Upper lobe of left lung (tissue), 6 donors: ENCODE results near the gene FRMD5. TPM values are rescaled to one million over a fixed set of nuclear protein-coding genes. Genes with fewer than 3 reads are reported as not detected.
A peak's percentile ranks its signal among the peaks of the same experiment; 100 is the strongest.

ENCODE experiments used
- ATAC-seq, 2 donors: fragments of 200-7000 bp; cut with Tn5 transposase; one replicate each; pipeline ENCODE4 v1.9.1; 2022; ENCODE audit warnings: mild to moderate bottlenecking in 2 of 2, moderate library complexity in 2 of 2; ENCODE audit not compliant: low FRiP score in 2 of 2
- DNase-seq, 2 donors: peaks; one replicate each; pipeline ENCODE4 v3.0.0-alpha.2; 2019 to 2020
- H3K27ac ChIP-seq, 4 donors: fragments of 200-600 bp; sonication (generic); one replicate each; pipeline ENCODE4 v1.5.1; 2016 to 2019
- H3K27me3 ChIP-seq, 4 donors: fragments of 200-600 bp; sonication (generic); one replicate each; pipeline ENCODE4 v1.5.1; 2017 to 2019
- H3K36me3 ChIP-seq, 4 donors: fragments of 200-600 bp; sonication (generic); one replicate each; pipeline ENCODE4 v1.5.1; 2016 to 2019
- H3K4me1 ChIP-seq, 4 donors: fragments of 200-600 bp; sonication (generic); one replicate each; pipeline ENCODE4 v1.5.1; 2018 to 2019
- H3K4me3 ChIP-seq, 4 donors: fragments of 200-600 bp; sonication (generic); one replicate each; pipeline ENCODE4 v1.5.1; 2017 to 2019; ENCODE audit warnings: mild to moderate bottlenecking in 2 of 4, moderate library complexity in 1 of 4
- H3K9me3 ChIP-seq, 4 donors: fragments of 200-600 bp; sonication (generic); one replicate each; pipeline ENCODE4 v1.5.1; 2018 to 2019
- EP300 ChIP-seq, 4 donors: sonication (generic); formaldehyde crosslinking; IDR thresholded peaks; one replicate each; pipeline ENCODE4 v1.5.1; 2017; ENCODE audit warnings: antibody characterized with exemption in 4 of 4, control low read depth in 2 of 4
- POLR2A ChIP-seq, 4 donors: fragments of 450-650 bp; IDR thresholded peaks; one replicate each; pipeline ENCODE4 v1.5.1; 2016 to 2017; ENCODE audit warnings: antibody characterized with exemption in 4 of 4, mild to moderate bottlenecking in 2 of 4
- POLR2AphosphoS5 ChIP-seq, 2 donors: sonication (generic); formaldehyde crosslinking; IDR thresholded peaks; one replicate each; pipeline ENCODE4 v1.5.1; 2017; ENCODE audit warnings: antibody characterized with exemption in 2 of 2
- WGBS, 2 donors: methylation state at CpG; one replicate each; pipeline ENCODE4 v1.1.5; 2017 to 2018; 5-methylcytosine and 5-hydroxymethylcytosine counted together
- total RNA-seq, 6 donors: library from RNA; depleted of rRNA in 4 of 6; stranded (reverse); fragments of >200 nt in 4 of 6; gene quantifications; one replicate each; pipeline versions ENCODE4 v1.1.0 to v1.2.1, GENCODE V29; 2016 to 2021
- TF ChIP-seq, protein P1 (sequence below), 6 experiments: fragments of 450-650 bp in 4 of 6; fragments of 200-600 bp in 2 of 6; sonication (generic) in 2 of 6; IDR thresholded peaks; one replicate each; pipeline ENCODE4 v1.5.1; 2016 to 2019; ENCODE audit warnings: antibody characterized with exemption in 6 of 6
- donor health status: DM: no; HTN: no; CAD: no; lungs with moderate emphysema.
- donor health status: DM: no; HTN: yes; CAD: no; lungs with severe emphysema.

Gene FRMD5
- total RNA-seq, 6 donors from 2014 or later = 0.15 to 1.3 (median 0.99) TPM; not detected in 2

DNA sequence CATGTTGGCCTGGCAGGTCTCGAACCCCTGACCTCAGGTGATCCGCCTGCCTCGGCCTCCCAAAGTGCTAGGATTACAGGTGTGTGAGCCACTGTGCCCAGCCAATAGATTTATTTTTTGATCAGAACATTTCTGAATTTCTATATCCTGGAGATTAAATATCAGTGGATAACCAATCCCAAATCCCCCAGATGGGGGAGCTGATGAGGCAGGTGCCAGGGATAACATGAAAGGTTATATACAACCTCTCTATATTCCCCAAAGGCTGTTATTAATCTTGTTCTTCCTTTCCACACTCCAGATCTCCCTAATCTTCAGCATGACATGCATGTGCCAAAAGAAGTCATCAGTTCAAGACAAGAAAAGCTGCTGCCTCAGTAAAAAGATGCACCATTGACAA is 256.0 kb downstream of the FRMD5 start:
- DNase-seq (no peak), ATAC-seq (no peak)
- 78 to 83% methylated on average over 3 of the region's 3 CpGs for WGBS, 2 donors
- no peaks in the 10 kb centered on the region for H3K9me3 ChIP-seq
- H3K27ac ChIP-seq = no peak overlapping the region
- H3K36me3 ChIP-seq = no peaks in the 10 kb centered on the region
- H3K27me3 ChIP-seq = no peaks in the 10 kb centered on the region
- no peak for TF ChIP-seq EP300 (IDR thresholded peaks at IDR 0.05)
- TF ChIP-seq, protein P1, sequence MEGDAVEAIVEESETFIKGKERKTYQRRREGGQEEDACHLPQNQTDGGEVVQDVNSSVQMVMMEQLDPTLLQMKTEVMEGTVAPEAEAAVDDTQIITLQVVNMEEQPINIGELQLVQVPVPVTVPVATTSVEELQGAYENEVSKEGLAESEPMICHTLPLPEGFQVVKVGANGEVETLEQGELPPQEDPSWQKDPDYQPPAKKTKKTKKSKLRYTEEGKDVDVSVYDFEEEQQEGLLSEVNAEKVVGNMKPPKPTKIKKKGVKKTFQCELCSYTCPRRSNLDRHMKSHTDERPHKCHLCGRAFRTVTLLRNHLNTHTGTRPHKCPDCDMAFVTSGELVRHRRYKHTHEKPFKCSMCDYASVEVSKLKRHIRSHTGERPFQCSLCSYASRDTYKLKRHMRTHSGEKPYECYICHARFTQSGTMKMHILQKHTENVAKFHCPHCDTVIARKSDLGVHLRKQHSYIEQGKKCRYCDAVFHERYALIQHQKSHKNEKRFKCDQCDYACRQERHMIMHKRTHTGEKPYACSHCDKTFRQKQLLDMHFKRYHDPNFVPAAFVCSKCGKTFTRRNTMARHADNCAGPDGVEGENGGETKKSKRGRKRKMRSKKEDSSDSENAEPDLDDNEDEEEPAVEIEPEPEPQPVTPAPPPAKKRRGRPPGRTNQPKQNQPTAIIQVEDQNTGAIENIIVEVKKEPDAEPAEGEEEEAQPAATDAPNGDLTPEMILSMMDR (IDR thresholded peaks at IDR 0.05) = peak in 1 of 6 experiments; percentile 9
- no peak overlapping the region for H3K4me3 ChIP-seq
- H3K4me1 ChIP-seq = no peaks in the 10 kb centered on the region

DNA sequence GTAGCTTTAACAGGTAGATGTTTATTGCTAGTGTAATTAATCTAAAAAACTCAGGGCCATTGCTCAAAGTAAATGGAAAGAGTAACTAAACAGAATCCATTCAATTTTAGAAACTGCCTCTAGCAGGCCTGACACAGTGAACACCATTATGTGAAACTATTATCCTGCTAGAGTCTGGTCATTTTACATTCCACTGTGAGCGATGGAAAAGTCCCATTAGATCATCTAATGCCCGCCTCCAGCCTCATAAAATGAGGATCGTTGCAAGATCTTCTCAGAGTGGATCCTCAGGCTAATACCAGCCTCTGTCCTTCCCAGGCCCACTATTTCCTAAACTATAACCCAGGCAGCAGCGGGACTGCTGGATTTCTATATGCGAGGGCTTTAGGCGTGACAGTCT is 260.6 kb downstream of the FRMD5 start:
- Histone ChIP-seq H3K27ac (no peak overlapping the region), H3K27me3 (no peaks in the 10 kb centered on the region), H3K36me3 (no peaks in the 10 kb centered on the region), H3K4me1 (no peaks in the 10 kb centered on the region), H3K4me3 (no peak overlapping the region), H3K9me3 (no peaks in the 10 kb centered on the region)
- ATAC-seq (no peak), DNase-seq (no peak)
- TF ChIP-seq EP300 (IDR thresholded peaks at IDR 0.05) (no peak), POLR2A (IDR thresholded peaks at IDR 0.05) (no peak), POLR2AphosphoS5 (IDR thresholded peaks at IDR 0.05) (no peak)
- TF ChIP-seq, protein P1 (IDR thresholded peaks at IDR 0.05) = no peak
- 86 to 90% methylated on average over 6 of the region's 6 CpGs for WGBS, 2 donors

DNA sequence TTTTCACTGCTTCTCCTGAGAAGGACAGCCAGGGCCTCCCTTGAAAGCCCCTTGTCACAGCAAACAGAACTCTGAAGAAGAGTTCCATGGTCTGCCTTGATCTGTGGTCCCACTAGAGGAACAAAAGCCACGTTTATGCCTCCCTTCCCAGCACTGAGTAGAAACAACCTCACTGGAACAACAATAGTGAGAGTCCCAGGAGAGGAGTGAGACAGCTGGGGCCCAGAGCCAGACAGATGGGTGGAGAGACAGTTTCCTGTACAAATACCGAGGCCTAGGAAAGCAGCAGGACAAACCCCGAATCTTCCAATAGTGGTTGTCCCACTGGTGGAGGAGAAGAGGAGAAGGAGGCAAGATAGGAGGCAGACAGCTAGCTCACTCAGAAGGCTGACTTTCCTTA is 262.2 kb downstream of the FRMD5 start:
- peak in 1 of 2 donors; percentile 42 for ATAC-seq
- H3K4me3 ChIP-seq = no peak overlapping the region
- no peaks in the 10 kb centered on the region for H3K4me1 ChIP-seq
- TF ChIP-seq POLR2AphosphoS5 (IDR thresholded peaks at IDR 0.05) (no peak), EP300 (IDR thresholded peaks at IDR 0.05) (no peak), POLR2A (IDR thresholded peaks at IDR 0.05) (no peak)
- TF ChIP-seq, protein P1 (IDR thresholded peaks at IDR 0.05) = no peak
- no peak for DNase-seq
- WGBS, 2 donors = 46 to 56% methylated on average over 3 of the region's 3 CpGs
- no peaks in the 10 kb centered on the region for H3K27me3 ChIP-seq
- H3K36me3 ChIP-seq = no peaks in the 10 kb centered on the region
- no peaks in the 10 kb centered on the region for H3K9me3 ChIP-seq
- no peak overlapping the region for H3K27ac ChIP-seq

DNA sequence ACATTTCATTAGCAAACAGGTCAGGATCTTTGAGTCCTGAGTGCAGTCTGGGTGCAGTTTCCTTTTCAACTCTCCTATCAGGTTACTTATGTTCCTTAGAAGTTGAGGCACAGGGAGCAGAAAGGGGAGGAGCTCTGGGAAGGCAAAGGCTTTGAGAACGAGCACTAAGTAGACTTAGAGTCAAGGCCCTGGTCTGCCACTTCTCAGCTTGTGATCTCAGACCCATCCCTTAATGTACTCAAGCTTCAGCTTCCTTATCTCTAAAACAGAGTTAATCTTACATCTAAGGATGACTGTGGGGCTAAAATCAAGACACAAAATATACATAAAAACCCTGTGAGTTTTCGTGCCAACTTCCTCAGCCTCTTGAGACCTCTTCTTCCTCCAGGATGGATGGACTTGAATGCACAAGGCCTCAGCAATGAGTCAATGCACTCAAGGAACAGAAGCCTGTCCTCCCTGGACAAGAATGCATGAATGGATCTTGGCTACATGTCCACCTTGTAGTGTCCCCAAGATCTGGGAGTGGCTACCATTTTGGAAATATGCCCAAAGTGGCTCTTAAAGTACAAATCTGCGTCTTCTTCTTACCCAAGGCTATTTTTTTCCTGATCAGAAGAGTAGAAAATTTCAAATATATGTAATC is 263.2 kb downstream of the FRMD5 start:
- TF ChIP-seq POLR2A (IDR thresholded peaks at IDR 0.05) (no peak), EP300 (IDR thresholded peaks at IDR 0.05) (no peak), POLR2AphosphoS5 (IDR thresholded peaks at IDR 0.05) (no peak)
- TF ChIP-seq, protein P1 (IDR thresholded peaks at IDR 0.05) = no peak
- 61 to 67% methylated on average over 3 of the region's 3 CpGs for WGBS, 2 donors
- Histone ChIP-seq H3K27me3 (no peaks in the 10 kb centered on the region), H3K4me3 (no peak overlapping the region), H3K36me3 (no peaks in the 10 kb centered on the region), H3K27ac (no peak overlapping the region), H3K4me1 (no peaks in the 10 kb centered on the region), H3K9me3 (no peaks in the 10 kb centered on the region)
- ATAC-seq (no peak), DNase-seq (no peak)

DNA sequence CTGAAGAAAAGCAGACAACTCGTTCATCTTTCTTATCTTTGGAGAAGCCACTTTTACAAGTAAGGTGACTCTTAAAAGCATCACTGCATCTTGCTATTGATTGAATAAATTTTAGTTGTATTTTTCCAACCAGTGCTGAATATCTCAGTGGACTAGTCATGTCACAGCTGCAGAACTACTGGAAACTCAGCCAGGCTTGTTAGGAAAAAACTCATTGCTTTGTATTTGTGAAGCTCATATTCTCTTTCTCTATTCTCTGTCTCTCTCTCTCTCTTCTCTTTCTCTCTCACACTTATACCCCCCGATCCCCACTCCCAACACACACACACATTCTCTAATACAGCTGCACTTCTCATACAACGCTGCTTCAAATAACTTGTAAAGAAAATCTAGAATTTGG is 264.0 kb downstream of the FRMD5 start:
- Histone ChIP-seq H3K4me1 (no peaks in the 10 kb centered on the region), H3K27ac (no peak overlapping the region), H3K4me3 (no peak overlapping the region), H3K27me3 (no peaks in the 10 kb centered on the region), H3K9me3 (no peaks in the 10 kb centered on the region), H3K36me3 (no peaks in the 10 kb centered on the region)
- no peak for ATAC-seq
- TF ChIP-seq, protein P1 (IDR thresholded peaks at IDR 0.05) = no peak
- no peak for TF ChIP-seq POLR2AphosphoS5 (IDR thresholded peaks at IDR 0.05)
- no peak for TF ChIP-seq EP300 (IDR thresholded peaks at IDR 0.05)
- WGBS, 2 donors = 76 to 86% methylated on average over 3 of the region's 3 CpGs
- no peak for DNase-seq
